ENCODE measurements around the gene VPS16. TPM values are rescaled to one million over a fixed set of nuclear protein-coding genes. Genes with fewer than 3 reads are reported as not detected.

The VPS16 gene
- total and polyA plus RNA-seq, 2 of the 13 experiments (the other 11 are each of a cell fraction or from before 2014, with no cell fraction given), result 34.2 to 35.4 TPM

- Histone ChIP-seq H3K9me3 (ENCODE audit: low read length) (no peaks in the 10 kb centered on the region), H3K27ac (ENCODE audit: extremely low read length, insufficient read depth, low read length) (no peak overlapping the region), H3K36me3 (replicated peaks in 1 of 2; ENCODE audit: control insufficient read depth in 1 of 2, insufficient read depth in 2 of 2, low read length in 2 of 2) (peaks cover 6 to 8% of the 10 kb centered on the region in 2 experiments; a peak in 4 of 5 replicates), H3K4me3 (replicated peaks in 1 of 3; ENCODE audit: insufficient read depth in 1 of 3, low read depth in 2 of 3, low read length in 3 of 3) (no peak overlapping the region), H3K79me2 (ENCODE audit: insufficient read depth, low read length) (no peaks in the 10 kb centered on the region), H3K4me1 (ENCODE audit: insufficient read depth, low read length) (peaks cover 10% of the 10 kb centered on the region), H3K27me3 (ENCODE audit: control insufficient read depth in 1 of 2, insufficient read depth in 2 of 2, low read length in 2 of 2) (no peaks in the 10 kb centered on the region), H3K4me2 (ENCODE audit: low read depth, low read length) (no peak overlapping the region), H3K9ac (ENCODE audit: insufficient read depth, low read depth, low read length) (no peak overlapping the region), H4K20me1 (ENCODE audit: insufficient read depth, low read length) (no peaks in the 10 kb centered on the region), H2AFZ (ENCODE audit: low read length) (no peak overlapping the region)
- TF ChIP-seq KDM1A (CRISPR knock-in tag; IDR thresholded peaks at IDR 0.05), result no peak
- TF ChIP-seq HIVEP1 (CRISPR knock-in tag; IDR thresholded peaks at IDR 0.05), result no peak
- no peak for TF ChIP-seq ZSCAN31 (CRISPR knock-in tag; IDR thresholded peaks at IDR 0.05; ENCODE audit: low read depth)
- TF ChIP-seq FOSL2 (CRISPR knock-in tag; IDR thresholded peaks at IDR 0.05), result no peak
- TF ChIP-seq ELK4 (CRISPR knock-in tag; IDR thresholded peaks at IDR 0.05; ENCODE audit: borderline replicate concordance), result no peak
- TF ChIP-seq ZBTB2 (CRISPR knock-in tag; IDR thresholded peaks at IDR 0.05; ENCODE audit: low read depth), result no peak
- TF ChIP-seq ZNF674 (CRISPR knock-in tag; IDR thresholded peaks at IDR 0.05; ENCODE audit: low read depth), result no peak
- no peak for TF ChIP-seq ZNF274 (CRISPR knock-in tag; IDR thresholded peaks at IDR 0.05)
- no peak for TF ChIP-seq MTF1 (CRISPR knock-in tag; IDR thresholded peaks at IDR 0.05)
- no peak for TF ChIP-seq GATA4 (IDR thresholded peaks at IDR 0.05; ENCODE audit: borderline replicate concordance, low read depth)
- TF ChIP-seq CENPBD1 (CRISPR knock-in tag; IDR thresholded peaks at IDR 0.05; ENCODE audit: borderline replicate concordance, low read depth), result no peak
- TF ChIP-seq TSC22D2 (CRISPR knock-in tag; IDR thresholded peaks at IDR 0.05; ENCODE audit: borderline replicate concordance), result no peak
- TF ChIP-seq TARDBP (CRISPR knock-in tag; IDR thresholded peaks at IDR 0.05), result no peak
- no peak for TF ChIP-seq ZNF704 (CRISPR knock-in tag; IDR thresholded peaks at IDR 0.05; ENCODE audit: borderline replicate concordance)
- WGBS (ENCODE audit: low lambda C conversion rate), result 95% methylated on average over 12 of the region's 12 CpGs
- intact Hi-C loops (cut with micrococcal nuclease; ENCODE audit: unreplicated experiment) (no loop called here), in situ Hi-C loops (cut with HindIII; ENCODE audit: extremely low pct_ligation_motif_present, low pct_unique_long_range_greater_than_20kb) (loop anchor here (5.0 kb wide), 1 partner anchor 107 kb away; no protein-coding TSS in a partner anchor)
- POLR2A ChIA-PET, result no interaction called here
- CTCF ChIA-PET (ENCODE audit: low intra/inter-chr PET ratio, low total read pairs), result no interaction called here
- ATAC-seq, result no peak
- no peak for FAIRE-seq
- no TSS peak for BruUV-seq (replicated peaks)
- no peak for DNase-seq (ENCODE audit: low spot score)
These were observed 24.1 kb downstream of the VPS16 start for GRCh38 chr20:2864626-2865025.

Data from HepG2 (cell line).